Urothelium cell line (cell line): Measurements from ENCODE around the gene PTK7.

Experiments
- DNase-seq: peaks from one replicate; pipeline ENCODE4 v3.0.0; 2011; ENCODE audit warnings: low spot score, mixed read lengths
- FAIRE-seq: peaks from 2 replicates; lab custom pipeline; 2011; peaks lifted over from hg19 to GRCh38; lab: Jason Lieb, UNC

PTK7 gene

GRCh38 chr6:43200541-43200940 is 124.4 kb downstream of the PTK7 start:
- DNase-seq = no peak
- FAIRE-seq = peak; percentile 85

- FAIRE-seq (no peak), DNase-seq (no peak)
Measured at GRCh38 chr6:43202451-43202850, 126.3 kb downstream of the PTK7 start.

GRCh38 chr6:43203029-43203717 is 127.1 kb downstream of the PTK7 start:
- no peak for DNase-seq
- FAIRE-seq = no peak

- no peak for DNase-seq
- FAIRE-seq = no peak
Measured at GRCh38 chr6:43203718-43204095, 127.6 kb downstream of the PTK7 start.

GRCh38 chr6:43204271-43205105 is 128.4 kb downstream of the PTK7 start:
- DNase-seq (no peak), FAIRE-seq (no peak)

- FAIRE-seq (no peak), DNase-seq (no peak)
Measured at GRCh38 chr6:43205849-43206248, 129.7 kb downstream of the PTK7 start.

- no peak for DNase-seq
- FAIRE-seq = no peak
Measured at GRCh38 chr6:43207286-43207685, 131.2 kb downstream of the PTK7 start.
